ENCODE measurements around the gene TMTC2.

The TMTC2 gene

GRCh38 chr12:83016218-83016835, 329.6 kb downstream of the TMTC2 start:
- Histone ChIP-seq H3K9me2 (replicated peaks; ENCODE audit: insufficient read depth, low read length) (no peaks in the 10 kb centered on the region), H3K4me3 (ENCODE audit: insufficient read depth, low read length, poor library complexity, severe bottlenecking) (no peak overlapping the region), H3K9ac (ENCODE audit: low read length) (no peak overlapping the region)

GRCh38 chr12:83016991-83017390, 330.3 kb downstream of the TMTC2 start:
- no peak overlapping the region for H3K4me3 ChIP-seq (ENCODE audit: insufficient read depth, low read length, poor library complexity, severe bottlenecking)
- no peaks in the 10 kb centered on the region for H3K9me2 ChIP-seq (replicated peaks; ENCODE audit: insufficient read depth, low read length)

More at GRCh38 chr12:83016218-83016835, 329.6 kb downstream of the TMTC2 start:
- Histone ChIP-seq H3K79me2 (ENCODE audit: insufficient read depth, low read length) (no peaks in the 10 kb centered on the region), H3K27me3 (ENCODE audit: low read length) (no peaks in the 10 kb centered on the region), H3F3A (ENCODE audit: insufficient read depth) (no peaks in the 10 kb centered on the region), H3K27ac (ENCODE audit: low read depth, low read length) (no peak overlapping the region), H3K36me3 (ENCODE audit: low read length) (no peaks in the 10 kb centered on the region; the same call in 1 of the 2 replicates), H4K20me1 (ENCODE audit: low read depth, low read length) (no peaks in the 10 kb centered on the region), H2AFZ (ENCODE audit: low read depth, low read length, severe bottlenecking) (no peak overlapping the region), H3K9me3 (ENCODE audit: insufficient read depth, low read length) (no peaks in the 10 kb centered on the region), H3K4me2 (ENCODE audit: low read depth, low read length, poor library complexity, severe bottlenecking) (no peak overlapping the region)
- TF ChIP-seq EZH2phosphoT487 (conservative IDR thresholded peaks at IDR 0.05; ENCODE audit: low read length) (no peak), CTCF (IDR thresholded peaks at IDR 0.05; ENCODE audit: insufficient read depth, low read length, poor library complexity, severe bottlenecking) (no peak)

GRCh38 chr12:83018088-83018487, 331.4 kb downstream of the TMTC2 start:
- no peaks in the 10 kb centered on the region for H3K27me3 ChIP-seq (ENCODE audit: low read length)
- H2AFZ ChIP-seq (ENCODE audit: low read depth, low read length, severe bottlenecking) = no peak overlapping the region
- no peaks in the 10 kb centered on the region for H3K79me2 ChIP-seq (ENCODE audit: insufficient read depth, low read length)
- H4K20me1 ChIP-seq (ENCODE audit: low read depth, low read length) = no peaks in the 10 kb centered on the region
- no peak overlapping the region for H3K4me2 ChIP-seq (ENCODE audit: low read depth, low read length, poor library complexity, severe bottlenecking)
- H3K27ac ChIP-seq (ENCODE audit: low read depth, low read length) = no peak overlapping the region
- no peaks in the 10 kb centered on the region for H3K9me3 ChIP-seq (ENCODE audit: insufficient read depth, low read length)
- no peaks in the 10 kb centered on the region for H3K36me3 ChIP-seq (ENCODE audit: low read length)
- H3K4me3 ChIP-seq (ENCODE audit: insufficient read depth, low read length, poor library complexity, severe bottlenecking) = no peak overlapping the region
- no peak for TF ChIP-seq CTCF (IDR thresholded peaks at IDR 0.05; ENCODE audit: insufficient read depth, low read length, poor library complexity, severe bottlenecking)
- no peak for TF ChIP-seq EZH2phosphoT487 (conservative IDR thresholded peaks at IDR 0.05; ENCODE audit: low read length)
- no peaks in the 10 kb centered on the region for H3K9me2 ChIP-seq (replicated peaks; ENCODE audit: insufficient read depth, low read length)
- no peak overlapping the region for H3K9ac ChIP-seq (ENCODE audit: low read length)
- no peaks in the 10 kb centered on the region for H3F3A ChIP-seq (ENCODE audit: insufficient read depth)

More at GRCh38 chr12:83016991-83017390, 330.3 kb downstream of the TMTC2 start:
- no peaks in the 10 kb centered on the region for H4K20me1 ChIP-seq (ENCODE audit: low read depth, low read length)
- H2AFZ ChIP-seq (ENCODE audit: low read depth, low read length, severe bottlenecking) = no peak overlapping the region
- H3K9ac ChIP-seq (ENCODE audit: low read length) = no peak overlapping the region
- H3K79me2 ChIP-seq (ENCODE audit: insufficient read depth, low read length) = no peaks in the 10 kb centered on the region
- H3K4me2 ChIP-seq (ENCODE audit: low read depth, low read length, poor library complexity, severe bottlenecking) = no peak overlapping the region
- no peak overlapping the region for H3K27ac ChIP-seq (ENCODE audit: low read depth, low read length)
- TF ChIP-seq EZH2phosphoT487 (conservative IDR thresholded peaks at IDR 0.05; ENCODE audit: low read length) (no peak), CTCF (IDR thresholded peaks at IDR 0.05; ENCODE audit: insufficient read depth, low read length, poor library complexity, severe bottlenecking) (no peak)
- no peaks in the 10 kb centered on the region; the same call in 1 of the 2 replicates for H3K36me3 ChIP-seq (ENCODE audit: low read length)
- H3F3A ChIP-seq (ENCODE audit: insufficient read depth) = no peaks in the 10 kb centered on the region
- H3K27me3 ChIP-seq (ENCODE audit: low read length) = no peaks in the 10 kb centered on the region
- H3K9me3 ChIP-seq (ENCODE audit: insufficient read depth, low read length) = no peaks in the 10 kb centered on the region

All from SU-DHL-6 (cell line).